Naive thymus-derived CD8-positive, alpha-beta T cell (primary cell): ENCODE results near the gene CYBRD1. TPM values are rescaled to one million over a fixed set of nuclear protein-coding genes. Genes with fewer than 3 reads are reported as not detected.

Source experiments
- ATAC-seq, 2 donors: fragments of 150-1000 bp; cut with Tn5 transposase in 1 of 2; sonication (Bioruptor Pico), chemical (Tn5 transposase) in 1 of 2; 1 replicate in 1 of 2; 2 replicates in 1 of 2; pipeline ENCODE4 v1.10.0; 2021; ENCODE audit warnings: mild to moderate bottlenecking in 2 of 2, moderate library complexity in 2 of 2
- POLR2A ChIA-PET: fragments of 350-600 bp; sonication (Branson Sonifier 250); formaldehyde crosslinking; loops from one replicate; lab custom pipeline; 2021; ENCODE audit warnings: antibody characterized with exemption; lab: Charles Lee
- DNase-seq, 10 donors: peaks; one replicate each; pipeline versions ENCODE4 v3.0.0 to v3.0.0-alpha.2; 2020 to 2022
- H3K27ac Mint-ChIP-seq, 10 donors: one replicate each; pipeline ENCODE4 v1.8.0; 2020 to 2022; ENCODE audit warnings: mild to moderate bottlenecking in 10 of 10, mixed read lengths in 10 of 10, moderate library complexity in 4 of 10, inconsistent platforms in 1 of 10
- H3K27me3 Mint-ChIP-seq, 5 donors: one replicate each; pipeline ENCODE4 v1.8.0; 2021 to 2022; ENCODE audit warnings: mixed read lengths in 5 of 5
- H3K36me3 Mint-ChIP-seq, 3 donors: one replicate each; pipeline ENCODE4 v1.8.0; 2020 to 2022; ENCODE audit warnings: mixed read lengths in 3 of 3, mild to moderate bottlenecking in 2 of 3, inconsistent platforms in 1 of 3
- H3K4me1 Mint-ChIP-seq, 4 donors: one replicate each; pipeline ENCODE4 v1.8.0; 2021 to 2022; ENCODE audit warnings: mixed read lengths in 4 of 4
- H3K4me3 Mint-ChIP-seq, 10 donors: one replicate each; pipeline ENCODE4 v1.8.0; 2020 to 2022; ENCODE audit warnings: mild to moderate bottlenecking in 10 of 10, mixed read lengths in 10 of 10, moderate library complexity in 6 of 10, inconsistent platforms in 1 of 10
- H3K9me3 Mint-ChIP-seq, 9 donors: one replicate each; pipeline ENCODE4 v1.8.0; 2020 to 2022; ENCODE audit warnings: mixed read lengths in 9 of 9, mild to moderate bottlenecking in 3 of 9, inconsistent platforms in 1 of 9, moderate library complexity in 1 of 9
- polyA plus RNA-seq, 3 donors: library from polyadenylated mRNA; unstranded; fragments of 300-500 nt; fragmentation: Illumina TruSeq; gene quantifications; one replicate each; pipeline ENCODE4 v1.2.3, GENCODE V29; 2021
- total RNA-seq, 8 experiments: library from RNA in 2 of 8; stranded (reverse) in 2 of 8; gene quantifications; one replicate each; pipeline ENCODE4 v1.2.3 and lab custom pipeline; 2021 to 2026

CYBRD1 gene
- total RNA-seq (under 1 TPM; 0.38 to 0.47 TPM), polyA plus RNA-seq (under 1 TPM in 1 of 3 donors, not detected in 2; 0.09 TPM), total RNA-seq (lab: John Stamatoyannopoulos, UW) (0 to 0.35 (median 0.14) reads per million in 6 experiments)

- H3K4me1 Mint-ChIP-seq: peaks cover 4 to 20% (median 17%) of the 10 kb centered on the region in 4 donors
- no peaks in the 10 kb centered on the region for H3K9me3 Mint-ChIP-seq
- peak within 1 kb of the TSS; percentile 65 to 88 (median 80) for H3K4me3 Mint-ChIP-seq
- H3K27ac Mint-ChIP-seq: no peak within 1 kb of the TSS
- DNase-seq: no peak
- peaks cover 27 to 50% (median 45%) of the 10 kb centered on the region in 5 donors for H3K27me3 Mint-ChIP-seq
- ATAC-seq: peak in 1 of 2 donors; percentile 36
- H3K36me3 Mint-ChIP-seq: peaks cover 0 to 4% (median 0%) of the 10 kb centered on the region in 3 donors
- POLR2A ChIA-PET: no interaction called here
Measured at GRCh38 chr2:171522052-171522787, at the start of gene CYBRD1. Gene CYBRD1, plus strand, starts transcription at chr2:171522474. Its CDS starts 72 bp downstream, at chr2:171522546.

GRCh38 chr2:171475979-171476378 is 46.3 kb upstream of the CYBRD1 start:
- POLR2A ChIA-PET: no interaction called here
- H3K4me3 Mint-ChIP-seq: no peak overlapping the region
- peaks cover 18 to 85% (median 48%) of the 10 kb centered on the region in 3 donors for H3K36me3 Mint-ChIP-seq

DNA sequence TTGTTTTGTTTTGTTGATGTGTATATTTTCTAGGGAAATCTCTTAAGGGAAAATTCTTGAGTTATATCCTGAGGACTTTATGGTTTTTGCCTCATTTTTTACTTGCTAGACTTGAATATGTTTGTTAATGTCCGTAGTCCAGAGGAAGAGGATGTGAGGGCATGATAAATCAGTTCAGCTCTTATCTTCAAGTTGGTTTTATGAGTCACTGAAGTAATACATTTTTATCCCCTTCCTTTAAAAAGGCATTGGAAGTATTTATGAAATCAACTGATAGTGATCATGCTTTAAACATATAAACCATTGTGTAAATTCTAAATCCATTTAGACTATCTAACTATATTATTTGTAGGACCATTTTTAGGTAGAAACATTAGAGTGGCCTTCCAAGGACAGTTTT is 43.9 kb upstream of the CYBRD1 start:
- no peaks in the 10 kb centered on the region for H3K27me3 Mint-ChIP-seq
- POLR2A ChIA-PET: no interaction called here
- no peak for ATAC-seq

More at GRCh38 chr2:171475979-171476378, 46.3 kb upstream of the CYBRD1 start:
- H3K9me3 Mint-ChIP-seq: no peaks in the 10 kb centered on the region
- no peaks in the 10 kb centered on the region for H3K27me3 Mint-ChIP-seq
- peaks cover 0 to 8% (median 0%) of the 10 kb centered on the region in 4 donors for H3K4me1 Mint-ChIP-seq
- no peak overlapping the region for H3K27ac Mint-ChIP-seq
- ATAC-seq (no peak), DNase-seq (no peak)

DNA sequence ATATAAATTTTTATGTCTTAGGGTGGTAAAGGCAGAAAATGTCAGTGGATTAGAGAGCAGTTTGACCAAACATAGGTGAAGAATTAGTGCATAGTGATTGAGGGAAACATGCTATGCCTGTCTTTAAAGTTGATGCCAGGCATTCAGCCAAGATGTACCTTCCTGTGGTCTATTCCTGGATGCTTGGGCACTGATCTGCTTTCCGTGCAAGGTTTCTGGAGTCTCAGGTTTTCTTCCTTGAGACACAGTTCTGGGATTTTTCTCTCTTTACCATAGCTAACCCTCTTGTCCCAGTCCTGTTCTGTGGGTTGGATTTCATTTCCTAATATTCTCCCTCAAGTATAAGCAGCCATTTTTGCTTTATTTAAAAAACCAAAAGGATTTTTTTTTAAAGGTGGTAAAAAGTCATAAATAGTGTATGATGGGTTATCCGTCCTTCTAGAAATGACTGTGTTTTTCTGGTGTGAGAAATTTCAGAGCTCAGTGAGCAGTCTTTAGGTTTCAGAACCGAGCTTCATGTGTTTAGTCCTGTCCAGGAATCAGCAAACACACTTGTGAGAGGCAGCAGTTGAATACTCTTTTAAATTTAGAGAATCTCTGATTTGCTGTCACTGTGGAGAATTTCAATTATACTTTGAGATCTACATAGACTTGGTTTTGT is 43.0 kb upstream of the CYBRD1 start:
- Mint-ChIP-seq H3K27ac (no peak overlapping the region), H3K27me3 (no peaks in the 10 kb centered on the region), H3K36me3 (peaks cover 11 to 88% (median 47%) of the 10 kb centered on the region in 3 donors), H3K9me3 (no peaks in the 10 kb centered on the region), H3K4me3 (no peak overlapping the region), H3K4me1 (peaks cover 0 to 11% (median 8%) of the 10 kb centered on the region in 4 donors)
- no peak for ATAC-seq
- no peak for DNase-seq
- POLR2A ChIA-PET: no interaction called here

More for the DNA sequence above, 43.9 kb upstream of the CYBRD1 start:
- H3K27ac Mint-ChIP-seq: no peak overlapping the region
- no peak overlapping the region for H3K4me3 Mint-ChIP-seq
- no peak for DNase-seq
- peaks cover 0 to 10% (median 8%) of the 10 kb centered on the region in 4 donors for H3K4me1 Mint-ChIP-seq
- H3K36me3 Mint-ChIP-seq: peaks cover 13 to 94% (median 53%) of the 10 kb centered on the region in 3 donors
- no peaks in the 10 kb centered on the region for H3K9me3 Mint-ChIP-seq

GRCh38 chr2:171480908-171481307 is 41.4 kb upstream of the CYBRD1 start:
- ATAC-seq (no peak), DNase-seq (no peak)
- Mint-ChIP-seq H3K4me1 (peaks cover 3 to 21% (median 14%) of the 10 kb centered on the region in 4 donors), H3K27ac (peak overlapping the region in 1 of 10 donors; percentile 2), H3K4me3 (no peak overlapping the region), H3K9me3 (no peaks in the 10 kb centered on the region), H3K27me3 (no peaks in the 10 kb centered on the region), H3K36me3 (peaks cover 13 to 88% (median 53%) of the 10 kb centered on the region in 3 donors)
- POLR2A ChIA-PET: no interaction called here

GRCh38 chr2:171482308-171482707 is 40.0 kb upstream of the CYBRD1 start:
- ATAC-seq (no peak), DNase-seq (no peak)
- peaks cover 3 to 21% (median 14%) of the 10 kb centered on the region in 4 donors for H3K4me1 Mint-ChIP-seq
- H3K4me3 Mint-ChIP-seq: no peak overlapping the region
- peaks cover 0 to under 1% (median 0%) of the 10 kb centered on the region in 9 donors for H3K9me3 Mint-ChIP-seq
- POLR2A ChIA-PET: no interaction called here
- H3K36me3 Mint-ChIP-seq: peaks cover 18 to 88% (median 63%) of the 10 kb centered on the region in 3 donors
- H3K27me3 Mint-ChIP-seq: no peaks in the 10 kb centered on the region
- H3K27ac Mint-ChIP-seq: peak overlapping the region in 1 of 10 donors; percentile 5

DNA sequence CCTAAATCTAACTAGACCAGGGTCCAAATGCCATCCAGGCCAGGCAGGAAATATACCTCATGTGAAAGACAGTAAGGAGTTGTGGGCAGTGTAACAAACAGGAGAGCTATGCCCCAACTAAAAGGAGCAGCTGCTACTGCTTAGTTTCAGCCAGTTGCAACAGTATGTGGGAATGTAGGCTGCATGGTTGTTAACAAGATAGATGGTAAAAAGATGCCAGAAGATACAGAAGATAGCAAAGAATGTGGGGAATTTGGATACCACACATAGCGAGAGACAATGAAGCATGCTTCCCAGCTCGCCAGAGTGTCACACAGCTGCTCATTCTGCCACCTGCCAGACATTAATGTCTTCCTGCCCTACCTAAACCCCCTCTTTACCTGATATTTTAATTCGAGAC is 39.4 kb upstream of the CYBRD1 start:
- H3K4me3 Mint-ChIP-seq: no peak overlapping the region
- POLR2A ChIA-PET: no interaction called here
- DNase-seq: no peak
- H3K27ac Mint-ChIP-seq: peak overlapping the region in 2 of 10 donors; percentile 14 to 15
- peaks cover 0 to 6% (median 0%) of the 10 kb centered on the region in 9 donors for H3K9me3 Mint-ChIP-seq
- peaks cover 3 to 21% (median 14%) of the 10 kb centered on the region in 4 donors for H3K4me1 Mint-ChIP-seq
- ATAC-seq: no peak
- no peaks in the 10 kb centered on the region for H3K27me3 Mint-ChIP-seq
- H3K36me3 Mint-ChIP-seq: peaks cover 21 to 89% (median 64%) of the 10 kb centered on the region in 3 donors

- POLR2A ChIA-PET: no interaction called here
- H3K4me3 Mint-ChIP-seq: no peak overlapping the region
- H3K9me3 Mint-ChIP-seq: peaks cover 0 to 13% (median 4%) of the 10 kb centered on the region in 9 donors
- ATAC-seq (no peak), DNase-seq (no peak)
- peak overlapping the region in 1 of 10 donors; percentile 55 for H3K27ac Mint-ChIP-seq
- H3K27me3 Mint-ChIP-seq: no peaks in the 10 kb centered on the region
- peaks cover 24 to 89% (median 69%) of the 10 kb centered on the region in 3 donors for H3K36me3 Mint-ChIP-seq
- H3K4me1 Mint-ChIP-seq: peaks cover 2 to 21% (median 14%) of the 10 kb centered on the region in 4 donors
Measured at GRCh38 chr2:171483793-171484192, 38.5 kb upstream of the CYBRD1 start.

GRCh38 chr2:171485116-171485515 is 37.2 kb upstream of the CYBRD1 start:
- ATAC-seq (no peak), DNase-seq (no peak)
- Mint-ChIP-seq H3K9me3 (peaks cover 0 to 18% (median 4%) of the 10 kb centered on the region in 9 donors), H3K36me3 (peaks cover 24 to 82% (median 66%) of the 10 kb centered on the region in 3 donors), H3K27me3 (no peaks in the 10 kb centered on the region), H3K4me3 (peak overlapping the region in 1 of 10 donors; percentile 8), H3K27ac (peak overlapping the region in 8 of 10 donors; percentile 1 to 54 (median 22)), H3K4me1 (peaks cover 2 to 21% (median 14%) of the 10 kb centered on the region in 4 donors)
- POLR2A ChIA-PET: no interaction called here

DNA sequence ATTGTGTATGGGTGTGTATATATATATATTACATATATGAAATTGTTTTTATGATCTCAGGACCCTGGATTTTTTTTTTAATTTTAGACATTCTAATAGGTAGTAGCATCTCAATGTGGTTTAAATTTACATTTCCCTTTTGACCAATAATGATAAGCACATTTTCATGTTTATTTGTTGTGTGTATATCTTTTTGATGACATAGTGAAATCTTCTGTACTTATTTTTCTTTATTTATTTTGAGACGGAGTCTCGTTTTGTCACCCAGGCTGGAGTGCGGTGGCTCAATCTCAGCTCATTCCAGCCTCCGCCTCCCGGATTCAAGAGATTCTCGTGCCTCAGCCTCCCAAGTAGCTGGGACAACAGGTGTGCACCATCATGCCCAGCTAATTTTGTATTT is 35.1 kb upstream of the CYBRD1 start:
- Mint-ChIP-seq H3K9me3 (peaks cover 0 to 18% (median 4%) of the 10 kb centered on the region in 9 donors), H3K36me3 (peaks cover 16 to 72% (median 69%) of the 10 kb centered on the region in 3 donors), H3K27ac (no peak overlapping the region), H3K4me3 (no peak overlapping the region), H3K27me3 (no peaks in the 10 kb centered on the region), H3K4me1 (peaks cover 0 to 16% (median 13%) of the 10 kb centered on the region in 4 donors)
- no peak for ATAC-seq
- POLR2A ChIA-PET: no interaction called here
- DNase-seq: no peak

DNA sequence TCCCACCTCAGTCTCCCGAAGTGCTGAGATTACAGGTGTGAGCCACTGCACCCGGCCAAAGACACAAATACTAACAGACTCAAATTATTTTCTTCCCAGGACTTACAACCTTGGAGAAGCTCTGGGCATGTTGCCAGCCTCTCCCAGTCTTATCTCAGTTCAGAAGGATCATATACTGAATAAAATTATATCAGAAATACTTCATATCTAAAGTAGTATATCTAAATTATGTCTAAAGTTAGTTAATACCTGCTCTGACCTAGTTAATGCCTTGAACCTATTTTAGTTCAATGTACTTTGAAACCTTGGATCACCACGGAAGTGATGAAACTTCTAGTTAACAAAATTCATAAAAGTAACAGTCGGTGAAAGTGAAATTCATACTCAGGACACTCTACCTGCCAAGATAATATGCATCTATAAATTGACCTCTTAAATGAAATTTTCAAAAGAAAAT is 34.4 kb upstream of the CYBRD1 start:
- Mint-ChIP-seq H3K27ac (no peak overlapping the region), H3K36me3 (peaks cover 16 to 66% (median 65%) of the 10 kb centered on the region in 3 donors), H3K4me1 (peaks cover 0 to 13% (median 11%) of the 10 kb centered on the region in 4 donors), H3K27me3 (no peaks in the 10 kb centered on the region), H3K9me3 (peaks cover 0 to 18% (median 4%) of the 10 kb centered on the region in 9 donors), H3K4me3 (no peak overlapping the region)
- POLR2A ChIA-PET: no interaction called here
- ATAC-seq (no peak), DNase-seq (no peak)

- Mint-ChIP-seq H3K27me3 (no peaks in the 10 kb centered on the region), H3K27ac (no peak overlapping the region), H3K4me3 (no peak overlapping the region), H3K9me3 (peaks cover 0 to 18% (median 4%) of the 10 kb centered on the region in 9 donors), H3K36me3 (peaks cover 12 to 52% (median 46%) of the 10 kb centered on the region in 3 donors), H3K4me1 (peaks cover 0 to 1% (median 0%) of the 10 kb centered on the region in 4 donors)
- POLR2A ChIA-PET: no interaction called here
- ATAC-seq (no peak), DNase-seq (no peak)
Measured at GRCh38 chr2:171490577-171490976, 31.7 kb upstream of the CYBRD1 start.
